SK-N-MC (cell line): ENCODE data around the gene ASB6.
A peak's percentile ranks its signal among the peaks of the same experiment; 100 is the strongest.
"Not testable (repeated sequence)": the region's sequence is repeated elsewhere in the genome, so short reads cannot be mapped to it uniquely, and the experiment has no call there.

Source experiments
- DNase-seq: peaks from one replicate; pipeline ENCODE4 v3.0.0-alpha.2; 2011; ENCODE audit warnings: low read depth, low spot score
- H3K27ac ChIP-seq: fragments of 200-600 bp; sonication (generic); 2 replicates; pipeline ENCODE4 v1.5.1; 2016; ENCODE audit warnings: mixed run types
- H3K36me3 ChIP-seq: fragments of 200-600 bp; sonication (generic); 2 replicates; pipeline ENCODE4 v1.6.1; 2017; ENCODE audit warnings: antibody characterized with exemption, low read length, mixed read lengths; ENCODE audit not compliant: insufficient read depth
- H3K4me3 ChIP-seq: fragments of 200-600 bp; sonication (generic); 2 replicates; pipeline ENCODE4 v1.5.1; 2016
- H3K9ac ChIP-seq: fragments of 200-600 bp; sonication (generic); 2 replicates; pipeline ENCODE4 v1.8.0; 2017; ENCODE audit warnings: mixed run types, mixed read lengths; ENCODE audit not compliant: insufficient read length
- H3K9me3 ChIP-seq: fragments of 200-600 bp; sonication (generic); 2 replicates; pipeline ENCODE4 v1.6.1; 2017; ENCODE audit warnings: low read depth, mild to moderate bottlenecking, antibody characterized with exemption, low read length, moderate library complexity, mixed read lengths
- EZH2 ChIP-seq: fragments of 200-600 bp; sonication (generic); IDR thresholded peaks from one replicate; pipeline ENCODE4 v1.6.1; 2017; ENCODE audit warnings: antibody characterized with exemption
- FOXP2 ChIP-seq: optimal IDR thresholded peaks from 2 replicates; pipeline ENCODE3; 2011; ENCODE audit warnings: mild to moderate bottlenecking, moderate library complexity; ENCODE audit not compliant: insufficient read depth; ENCODE audit errors: extremely low read length, control extremely low read depth
- POLR2AphosphoS5 ChIP-seq: IDR thresholded peaks from 2 replicates; pipeline ENCODE4 v1.6.1; 2012; ENCODE audit warnings: mild to moderate bottlenecking, low read depth, low read length, borderline replicate concordance

Gene ASB6

GRCh38 chr9:129665814-129666520 lies 24.0 kb upstream of the ASB6 start:
- Histone ChIP-seq H3K36me3 (peaks cover 13% of the 10 kb centered on the region), H3K4me3 (peak overlapping the region; percentile 85), H3K9me3 (no peaks in the 10 kb centered on the region), H3K9ac (peak overlapping the region; percentile 65), H3K27ac (no peak overlapping the region)
- DNase-seq, result no peak
- TF ChIP-seq EZH2 (no peak), FOXP2 (no peak), POLR2AphosphoS5 (no peak)

- TF ChIP-seq POLR2AphosphoS5, result peak; percentile 62; the same call in 1 of the 2 replicates
- no peak for TF ChIP-seq EZH2
- Histone ChIP-seq H3K36me3 (peaks cover 8% of the 10 kb centered on the region; the same call in 1 of the 2 replicates), H3K9ac (peak within 1 kb of the TSS; percentile 65), H3K4me3 (peak within 1 kb of the TSS; percentile 85), H3K9me3 (no peaks in the 10 kb centered on the region), H3K27ac (peak within 1 kb of the TSS; percentile 81)
- DNase-seq, result no peak
These were observed 23.4 kb upstream of the ASB6 start, which contains the start of gene PRRX2 for GRCh38 chr9:129665389-129665775. TSS of gene PRRX2 (plus strand) at chr9:129665647. CDS start at chr9:129665868, 221 bp downstream.

- Histone ChIP-seq H3K9me3 (no peaks in the 10 kb centered on the region), H3K9ac (peak overlapping the region; percentile 41), H3K27ac (peak overlapping the region; percentile 81), H3K36me3 (peaks cover 3% of the 10 kb centered on the region; the same call in 1 of the 2 replicates), H3K4me3 (peak overlapping the region; percentile 85)
- no peak for DNase-seq
- no peak for TF ChIP-seq FOXP2
- TF ChIP-seq EZH2, result no peak
- no peak for TF ChIP-seq POLR2AphosphoS5
These were observed 22.9 kb upstream of the ASB6 start for GRCh38 chr9:129664746-129665388.

GRCh38 chr9:129662239-129662638 lies 20.3 kb upstream of the ASB6 start:
- H3K9me3 ChIP-seq, H3K36me3 ChIP-seq, DNase-seq, H3K4me3 ChIP-seq, H3K27ac ChIP-seq, H3K9ac ChIP-seq: not testable (repeated sequence)

GRCh38 chr9:129661029-129661428 lies 19.1 kb upstream of the ASB6 start:
- Histone ChIP-seq H3K36me3 (no peaks in the 10 kb centered on the region), H3K4me3 (no peak overlapping the region), H3K9ac (no peak overlapping the region), H3K9me3 (no peaks in the 10 kb centered on the region), H3K27ac (no peak overlapping the region)
- TF ChIP-seq POLR2AphosphoS5 (no peak), EZH2 (no peak), FOXP2 (no peak)
- DNase-seq, result no peak

- H3K4me3 ChIP-seq, result no peak overlapping the region
- no peak for DNase-seq
- TF ChIP-seq EZH2, result no peak
- no peak for TF ChIP-seq POLR2AphosphoS5
- TF ChIP-seq FOXP2, result no peak
- H3K9ac ChIP-seq, result no peak overlapping the region
- H3K27ac ChIP-seq, result no peak overlapping the region
- H3K36me3 ChIP-seq, result no peaks in the 10 kb centered on the region
- H3K9me3 ChIP-seq, result no peaks in the 10 kb centered on the region
These were observed 14.9 kb upstream of the ASB6 start for GRCh38 chr9:129656795-129657390.

GRCh38 chr9:129655696-129656095 lies 13.7 kb upstream of the ASB6 start:
- 0 out of 2 replicates have a peak overlapping the region, but pooled peaks have one; percentile 8 for H3K27ac ChIP-seq
- H3K4me3 ChIP-seq, result no peak overlapping the region

GRCh38 chr9:129655154-129655553 lies 13.2 kb upstream of the ASB6 start:
- no peak for DNase-seq
- Histone ChIP-seq H3K4me3 (no peak overlapping the region), H3K9ac (no peak overlapping the region), H3K36me3 (no peaks in the 10 kb centered on the region), H3K9me3 (no peaks in the 10 kb centered on the region), H3K27ac (peak overlapping the region; percentile 93; the same call in 1 of the 2 replicates)
- TF ChIP-seq FOXP2, result no peak
- TF ChIP-seq EZH2, result no peak
- TF ChIP-seq POLR2AphosphoS5, result no peak

More at GRCh38 chr9:129655696-129656095, 13.7 kb upstream of the ASB6 start:
- no peak for DNase-seq
- no peaks in the 10 kb centered on the region for H3K36me3 ChIP-seq
- TF ChIP-seq FOXP2, result no peak
- TF ChIP-seq EZH2, result no peak
- no peak for TF ChIP-seq POLR2AphosphoS5
- no peaks in the 10 kb centered on the region for H3K9me3 ChIP-seq
- no peak overlapping the region for H3K9ac ChIP-seq
